Measurements from ENCODE around the gene CCDC40. TPM values are rescaled to one million over a fixed set of nuclear protein-coding genes. Genes with fewer than 3 reads are reported as not detected.

Gene CCDC40
- total RNA-seq, 2 donors from 2014 or later: 21.7 to 38.9 TPM

GRCh38 chr17:80012765-80013741, 23.4 kb upstream of the CCDC40 start:
- H3K9me3 ChIP-seq (ENCODE audit: control insufficient read depth, low read length): peaks cover 6% of the 10 kb centered on the region
- H3K36me3 ChIP-seq (ENCODE audit: control insufficient read depth, insufficient read depth, low read length): peaks cover 8% of the 10 kb centered on the region
- Mint-ChIP-seq H3K4me1 (peaks cover 7% of the 10 kb centered on the region), H3K9me3 (no peaks in the 10 kb centered on the region), H3K36me3 (ENCODE audit: low read depth) (peaks cover 33% of the 10 kb centered on the region), H3K27ac (no peak overlapping the region), H3K4me3 (no peak overlapping the region), H3K27me3 (ENCODE audit: insufficient read depth) (no peaks in the 10 kb centered on the region)
- H3K4me1 ChIP-seq (ENCODE audit: control insufficient read depth, insufficient read depth, low read length): no peaks in the 10 kb centered on the region
- DNase-seq: no peak
- H3K9ac ChIP-seq (ENCODE audit: extremely low read depth, low read length, poor library complexity, severe bottlenecking): no peak overlapping the region
- H3K27ac ChIP-seq (ENCODE audit: low read depth, low read length): no peak overlapping the region
- H3K4me3 ChIP-seq (ENCODE audit: low read length): no peak overlapping the region
- H3K27me3 ChIP-seq (ENCODE audit: control insufficient read depth, insufficient read depth, low read length, poor library complexity, severe bottlenecking): no peaks in the 10 kb centered on the region
- TF ChIP-seq CTCF (conservative IDR thresholded peaks at IDR 0.05): no peak
- WGBS, 2 experiments (ENCODE audit: insufficient coverage in 1 of 2, insufficient read length in 1 of 2): 75 to 93% methylated on average over 4 to 33 of the region's 33 CpGs

DNA sequence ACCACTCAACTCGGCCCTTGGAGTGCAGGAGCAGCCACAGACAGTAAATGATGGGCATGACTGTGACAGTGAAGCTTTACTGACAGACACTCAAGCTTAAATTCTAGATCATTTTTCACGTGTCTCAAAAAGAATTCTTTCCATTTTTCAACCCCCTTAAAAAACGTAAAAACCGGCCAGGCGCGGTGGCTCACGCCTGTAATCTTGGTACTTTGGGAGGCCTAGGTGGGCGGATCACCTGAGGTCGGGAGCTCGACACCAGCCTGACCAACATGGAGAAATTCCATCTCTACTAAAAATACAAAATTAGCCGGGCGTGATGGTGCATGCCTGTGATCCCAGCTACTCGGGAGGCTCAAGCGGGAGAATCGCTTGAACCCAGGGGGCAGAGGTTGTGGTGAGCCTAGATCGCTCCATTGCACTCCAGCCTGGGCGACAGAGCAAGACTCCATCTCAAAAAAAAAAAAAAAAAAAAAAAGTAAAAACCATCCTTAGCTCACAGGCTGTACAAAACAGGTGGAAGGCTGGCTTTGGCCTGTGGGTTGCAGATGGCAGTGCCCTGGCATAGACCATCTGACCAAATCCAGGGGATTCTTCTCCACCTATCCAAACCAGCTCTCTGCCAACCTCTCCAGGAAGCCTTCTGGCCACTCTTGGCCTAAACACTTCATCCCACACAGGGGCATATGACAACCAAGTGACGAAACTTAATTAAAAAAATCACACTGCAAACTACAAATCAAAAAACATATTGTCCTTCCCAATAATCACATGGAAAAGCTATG, 19.0 kb upstream of the CCDC40 start:
- no peak overlapping the region for H3K27ac ChIP-seq (ENCODE audit: low read depth, low read length)
- H3K27ac Mint-ChIP-seq: no peak overlapping the region
- H3K4me1 ChIP-seq (ENCODE audit: control insufficient read depth, insufficient read depth, low read length): no peaks in the 10 kb centered on the region
- H3K4me3 Mint-ChIP-seq: no peak overlapping the region
- no peak for DNase-seq
- H3K36me3 ChIP-seq (ENCODE audit: control insufficient read depth, insufficient read depth, low read length): peaks cover 8% of the 10 kb centered on the region
- TF ChIP-seq CTCF (conservative IDR thresholded peaks at IDR 0.05): no peak
- H3K4me3 ChIP-seq (ENCODE audit: low read length): no peak overlapping the region
- peaks cover 6% of the 10 kb centered on the region for H3K9me3 ChIP-seq (ENCODE audit: control insufficient read depth, low read length)
- H3K9ac ChIP-seq (ENCODE audit: extremely low read depth, low read length, poor library complexity, severe bottlenecking): no peak overlapping the region
- H3K27me3 ChIP-seq (ENCODE audit: control insufficient read depth, insufficient read depth, low read length, poor library complexity, severe bottlenecking): no peaks in the 10 kb centered on the region
- H3K27me3 Mint-ChIP-seq (ENCODE audit: insufficient read depth): no peaks in the 10 kb centered on the region
- peaks cover 37% of the 10 kb centered on the region for H3K36me3 Mint-ChIP-seq (ENCODE audit: low read depth)
- WGBS, 2 experiments (ENCODE audit: insufficient coverage in 1 of 2, insufficient read length in 1 of 2): 95 to 96% methylated on average over 13 to 18 of the region's 18 CpGs
- no peaks in the 10 kb centered on the region for H3K4me1 Mint-ChIP-seq
- no peaks in the 10 kb centered on the region for H3K9me3 Mint-ChIP-seq

- Mint-ChIP-seq H3K4me3 (no peak overlapping the region), H3K27me3 (ENCODE audit: insufficient read depth) (no peaks in the 10 kb centered on the region), H3K36me3 (ENCODE audit: low read depth) (peaks cover 40% of the 10 kb centered on the region), H3K27ac (no peak overlapping the region), H3K4me1 (no peaks in the 10 kb centered on the region), H3K9me3 (no peaks in the 10 kb centered on the region)
- Histone ChIP-seq H3K9ac (ENCODE audit: extremely low read depth, low read length, poor library complexity, severe bottlenecking) (no peak overlapping the region), H3K36me3 (ENCODE audit: control insufficient read depth, insufficient read depth, low read length) (no peaks in the 10 kb centered on the region), H3K4me1 (ENCODE audit: control insufficient read depth, insufficient read depth, low read length) (no peaks in the 10 kb centered on the region), H3K4me3 (ENCODE audit: low read length) (no peak overlapping the region), H3K27ac (ENCODE audit: low read depth, low read length) (no peak overlapping the region), H3K9me3 (ENCODE audit: control insufficient read depth, low read length) (peaks cover 6% of the 10 kb centered on the region), H3K27me3 (ENCODE audit: control insufficient read depth, insufficient read depth, low read length, poor library complexity, severe bottlenecking) (no peaks in the 10 kb centered on the region)
- WGBS, 2 experiments (ENCODE audit: insufficient coverage in 1 of 2, insufficient read length in 1 of 2): 89 to 91% methylated on average over 17 to 21 of the region's 21 CpGs
- DNase-seq: no peak
- no peak for TF ChIP-seq CTCF (conservative IDR thresholded peaks at IDR 0.05)
Measured at GRCh38 chr17:80018917-80019651, 17.4 kb upstream of the CCDC40 start.

All from endodermal cell (in vitro differentiated cells).